ENCODE results near the gene ELF1.
"Not testable (repeated sequence)": the region's sequence is repeated elsewhere in the genome, so short reads cannot be mapped to it uniquely, and the experiment has no call there.

The ELF1 gene

DNA sequence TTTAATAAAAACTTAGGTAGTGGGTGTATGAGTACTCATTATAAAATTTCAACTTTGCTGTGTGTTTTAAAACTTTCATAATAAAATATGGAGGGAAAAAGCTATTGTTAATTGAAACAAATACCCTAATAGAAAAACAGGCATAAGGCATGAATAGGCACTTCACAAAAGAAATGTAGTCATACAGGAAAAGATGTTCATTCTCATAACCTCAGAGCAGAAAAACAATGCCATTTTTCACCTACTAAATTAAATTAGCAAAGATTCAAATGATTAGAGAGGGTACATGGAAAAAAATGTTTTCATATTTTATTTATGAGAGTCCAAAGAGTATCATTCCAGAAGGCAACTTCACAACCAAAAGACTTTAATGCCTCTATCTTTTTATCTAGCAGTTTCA lies 20.6 kb upstream of the ELF1 start:
- TF ChIP-seq, protein P1, sequence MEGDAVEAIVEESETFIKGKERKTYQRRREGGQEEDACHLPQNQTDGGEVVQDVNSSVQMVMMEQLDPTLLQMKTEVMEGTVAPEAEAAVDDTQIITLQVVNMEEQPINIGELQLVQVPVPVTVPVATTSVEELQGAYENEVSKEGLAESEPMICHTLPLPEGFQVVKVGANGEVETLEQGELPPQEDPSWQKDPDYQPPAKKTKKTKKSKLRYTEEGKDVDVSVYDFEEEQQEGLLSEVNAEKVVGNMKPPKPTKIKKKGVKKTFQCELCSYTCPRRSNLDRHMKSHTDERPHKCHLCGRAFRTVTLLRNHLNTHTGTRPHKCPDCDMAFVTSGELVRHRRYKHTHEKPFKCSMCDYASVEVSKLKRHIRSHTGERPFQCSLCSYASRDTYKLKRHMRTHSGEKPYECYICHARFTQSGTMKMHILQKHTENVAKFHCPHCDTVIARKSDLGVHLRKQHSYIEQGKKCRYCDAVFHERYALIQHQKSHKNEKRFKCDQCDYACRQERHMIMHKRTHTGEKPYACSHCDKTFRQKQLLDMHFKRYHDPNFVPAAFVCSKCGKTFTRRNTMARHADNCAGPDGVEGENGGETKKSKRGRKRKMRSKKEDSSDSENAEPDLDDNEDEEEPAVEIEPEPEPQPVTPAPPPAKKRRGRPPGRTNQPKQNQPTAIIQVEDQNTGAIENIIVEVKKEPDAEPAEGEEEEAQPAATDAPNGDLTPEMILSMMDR (IDR thresholded peaks at IDR 0.05; ENCODE audit: low read depth, low read length) = no peak
- no peak overlapping the region for H3K4me3 ChIP-seq (ENCODE audit: low read depth, low read length)

DNA sequence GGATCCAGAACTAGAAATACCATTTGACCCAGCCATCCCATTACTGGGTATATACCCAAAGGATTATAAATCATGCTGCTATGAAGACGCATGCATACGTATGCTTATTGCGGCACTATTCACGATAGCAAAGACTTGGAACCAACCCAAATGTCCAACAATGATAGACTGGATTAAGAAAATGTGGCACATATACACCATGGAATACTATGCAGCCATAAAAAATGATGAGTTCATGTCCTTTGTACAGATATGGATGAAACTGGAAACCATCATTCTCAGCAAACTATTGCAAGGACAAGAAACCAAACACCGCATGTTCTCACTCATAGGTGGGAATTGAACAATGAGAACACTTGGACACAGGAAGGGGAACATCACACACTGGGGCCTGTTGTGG lies 17.4 kb upstream of the ELF1 start:
- not testable (repeated sequence) for H3K4me3 ChIP-seq (ENCODE audit: low read depth, low read length)

DNA sequence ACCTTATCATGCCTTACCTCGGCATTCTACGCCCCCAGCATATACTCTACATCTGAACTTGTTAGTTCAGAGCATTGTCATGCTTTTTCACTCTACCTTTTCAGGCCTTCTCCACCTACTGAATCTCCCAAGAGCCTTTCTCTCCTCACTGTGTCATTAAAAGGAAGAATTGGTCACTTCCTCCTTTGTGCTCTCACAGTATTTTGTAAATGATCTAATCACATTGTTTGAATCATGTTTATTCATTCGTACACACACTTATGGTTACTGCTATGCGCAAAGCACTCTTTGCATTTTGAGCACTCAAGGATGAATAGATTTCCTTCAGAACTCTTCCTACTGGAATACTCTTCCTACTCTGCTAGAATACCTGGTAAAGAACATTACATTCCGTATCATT lies 15.8 kb upstream of the ELF1 start:
- TF ChIP-seq, protein P1 (IDR thresholded peaks at IDR 0.05; ENCODE audit: low read depth, low read length) = no peak
- no peak overlapping the region for H3K4me3 ChIP-seq (ENCODE audit: low read depth, low read length)

DNA sequence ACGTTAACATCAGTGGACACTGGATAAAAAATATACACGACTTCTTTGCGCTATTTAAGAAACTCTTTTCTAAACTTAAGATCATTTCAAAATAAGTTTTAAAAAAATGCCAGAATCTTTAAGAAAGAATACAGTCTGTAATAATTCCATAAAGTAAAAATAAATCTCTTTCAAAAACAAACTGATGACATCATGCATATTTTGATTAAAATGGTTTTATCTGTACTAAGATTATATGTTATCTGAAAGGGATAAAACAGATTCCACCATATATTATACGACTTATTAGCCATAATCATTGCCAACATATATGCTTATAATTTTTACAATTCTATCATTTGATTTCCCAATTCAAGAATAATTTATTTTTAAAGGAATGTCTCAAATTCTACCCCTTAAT lies 15.3 kb upstream of the ELF1 start:
- TF ChIP-seq, protein P1 (IDR thresholded peaks at IDR 0.05; ENCODE audit: low read depth, low read length) = no peak
- H3K4me3 ChIP-seq (ENCODE audit: low read depth, low read length) = no peak overlapping the region

DNA sequence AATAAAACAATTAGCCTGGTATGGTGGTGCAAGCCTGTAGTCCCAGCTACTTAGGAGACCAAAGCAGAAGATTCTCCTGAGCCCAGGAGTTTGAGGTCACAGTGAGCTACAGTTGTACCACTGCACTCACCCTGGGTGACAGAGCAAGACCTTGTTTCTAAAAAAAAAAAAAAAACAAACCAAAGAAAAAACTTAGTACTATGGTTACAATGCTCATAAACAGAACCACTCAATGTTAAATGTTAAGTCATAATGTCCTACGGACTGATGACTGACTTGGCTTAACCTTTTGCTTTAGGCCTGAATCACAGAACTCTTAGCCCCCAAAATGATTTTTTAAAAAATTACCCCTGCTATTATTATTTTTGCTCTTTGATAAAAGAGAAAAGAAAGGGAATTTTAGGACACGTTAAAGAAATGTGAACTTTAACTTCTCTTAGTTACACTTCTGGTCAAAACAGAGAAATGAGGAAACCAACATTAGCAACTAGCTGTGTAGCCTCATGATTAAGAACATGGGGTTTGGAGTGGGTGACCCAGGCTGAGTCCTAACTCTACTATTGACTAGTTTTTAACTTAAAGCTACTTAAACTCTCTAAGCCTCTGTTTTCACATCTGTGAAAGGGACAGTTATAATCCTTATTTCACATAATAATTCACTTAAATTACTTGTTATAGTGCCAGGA lies 13.7 kb upstream of the ELF1 start:
- TF ChIP-seq, protein P1 (IDR thresholded peaks at IDR 0.05; ENCODE audit: low read depth, low read length) = no peak
- H3K4me3 ChIP-seq (ENCODE audit: low read depth, low read length) = no peak overlapping the region

DNA sequence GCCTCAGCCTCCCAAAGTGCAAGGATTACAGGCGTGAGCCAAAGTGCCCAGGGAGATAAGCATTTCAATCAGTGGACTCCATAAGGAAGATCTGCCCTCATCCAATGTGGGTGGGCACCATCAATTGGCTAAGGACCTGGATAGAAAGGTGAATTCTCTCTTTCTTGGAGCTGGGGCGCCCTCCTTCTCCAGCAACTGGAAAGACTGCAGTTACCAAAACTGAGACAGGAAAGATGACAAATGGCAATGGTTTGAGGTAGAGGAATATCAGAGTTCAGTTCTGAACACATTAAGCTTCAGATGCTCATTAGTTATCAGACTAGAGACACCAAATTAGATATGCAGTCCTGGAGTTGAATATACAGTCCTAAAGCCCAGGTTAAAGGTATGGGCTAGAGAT lies 10.5 kb upstream of the ELF1 start:
- no peak overlapping the region for H3K4me3 ChIP-seq (ENCODE audit: low read depth, low read length)
- TF ChIP-seq, protein P1 (IDR thresholded peaks at IDR 0.05; ENCODE audit: low read depth, low read length) = no peak

DNA sequence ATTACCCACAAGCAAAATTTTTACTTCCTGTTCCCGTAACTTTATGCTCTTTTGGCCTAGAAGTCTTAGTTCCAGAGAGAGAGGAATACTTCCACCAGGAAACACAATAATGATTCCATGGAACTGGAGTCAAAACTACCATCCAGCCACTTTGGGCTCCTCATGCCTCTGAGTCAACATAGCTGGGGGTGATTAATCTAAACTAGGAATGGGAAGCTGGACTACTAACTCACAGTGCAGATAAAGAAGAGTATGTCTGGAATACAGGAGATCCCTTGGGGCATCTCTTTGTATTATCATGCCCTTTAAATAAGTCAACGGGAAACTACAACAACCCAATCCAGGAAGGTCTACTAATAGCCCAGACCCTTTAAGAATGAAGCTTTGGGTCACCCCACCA lies 8.9 kb upstream of the ELF1 start:
- TF ChIP-seq, protein P1 (IDR thresholded peaks at IDR 0.05; ENCODE audit: low read depth, low read length) = no peak
- no peak overlapping the region for H3K4me3 ChIP-seq (ENCODE audit: low read depth, low read length)

DNA sequence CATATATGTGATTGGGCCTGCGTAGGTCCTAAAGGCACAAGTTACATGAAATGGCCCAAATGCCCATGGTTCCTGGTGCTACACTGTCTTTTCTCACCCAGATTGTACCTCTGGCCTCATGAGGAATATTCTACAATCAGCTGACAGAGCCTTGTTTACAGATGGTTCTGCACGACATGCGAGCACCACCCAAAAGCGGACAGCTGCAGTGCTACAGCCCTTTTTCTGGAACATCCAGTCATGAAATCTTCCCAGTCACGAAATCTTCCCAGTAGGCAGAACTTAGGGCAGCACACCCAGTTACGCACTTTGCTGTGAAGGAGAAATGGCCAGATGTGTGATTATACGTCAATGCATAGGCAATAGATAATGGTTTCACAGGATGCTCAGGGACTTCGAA lies 7.7 kb upstream of the ELF1 start:
- TF ChIP-seq, protein P1 (IDR thresholded peaks at IDR 0.05; ENCODE audit: low read depth, low read length) = no peak
- no peak overlapping the region for H3K4me3 ChIP-seq (ENCODE audit: low read depth, low read length)

Data from WI38 (cell line).